Activated CD8-positive, alpha-beta T cell treated with anti-CD3 and anti-CD28 coated beads, Interleukin-2, amount 10 ng/mL, durations not matched to agents 7 days and 5 days (primary cell): ENCODE measurements around the gene NKAIN2. TPM values are rescaled to one million over a fixed set of nuclear protein-coding genes. Genes with fewer than 3 reads are reported as not detected.
"Not testable (repeated sequence)": the region's sequence is repeated elsewhere in the genome, so short reads cannot be mapped to it uniquely, and the experiment has no call there.

Source experiments
- ATAC-seq: fragments of 150-1000 bp; cut with Tn5 transposase; one replicate; pipeline ENCODE4 v1.10.0; 2021; ENCODE audit warnings: moderate library complexity
- CTCF ChIA-PET: fragments of 350-600 bp; sonication (Branson Sonifier 250); formaldehyde crosslinking; loops from one replicate; lab custom pipeline; 2021; ENCODE audit warnings: antibody characterized with exemption; lab: Charles Lee
- POLR2A ChIA-PET: fragments of 350-600 bp; sonication (Branson Sonifier 250); formaldehyde crosslinking; loops from one replicate; lab custom pipeline; 2021; ENCODE audit warnings: antibody characterized with exemption; lab: Charles Lee
- DNase-seq: peaks from one replicate; pipeline ENCODE4 v3.0.0-alpha.2; 2020
- H3K27ac Mint-ChIP-seq: one replicate; pipeline ENCODE4 v1.8.0; 2021; ENCODE audit warnings: mild to moderate bottlenecking, mixed read lengths
- H3K27me3 Mint-ChIP-seq: one replicate; pipeline ENCODE4 v1.8.0; 2021; ENCODE audit warnings: low read depth, mixed read lengths
- H3K36me3 Mint-ChIP-seq: one replicate; pipeline ENCODE4 v1.8.0; 2021; ENCODE audit warnings: low read depth, mixed read lengths
- H3K4me1 Mint-ChIP-seq: one replicate; pipeline ENCODE4 v1.8.0; 2021; ENCODE audit warnings: low read depth, mixed read lengths
- H3K4me3 Mint-ChIP-seq: one replicate; pipeline ENCODE4 v1.8.0; 2021; ENCODE audit warnings: mild to moderate bottlenecking, mixed read lengths
- H3K9me3 Mint-ChIP-seq: one replicate; pipeline ENCODE4 v1.8.0; 2022; ENCODE audit warnings: mixed read lengths; ENCODE audit not compliant: insufficient read depth
- total RNA-seq, 2 experiments: library from RNA; stranded (reverse); gene quantifications; one replicate each; pipeline ENCODE4 v1.2.3, GENCODE V29; 2021

The NKAIN2 gene
- total RNA-seq, 2 experiments from 2014 or later: not detected

DNA sequence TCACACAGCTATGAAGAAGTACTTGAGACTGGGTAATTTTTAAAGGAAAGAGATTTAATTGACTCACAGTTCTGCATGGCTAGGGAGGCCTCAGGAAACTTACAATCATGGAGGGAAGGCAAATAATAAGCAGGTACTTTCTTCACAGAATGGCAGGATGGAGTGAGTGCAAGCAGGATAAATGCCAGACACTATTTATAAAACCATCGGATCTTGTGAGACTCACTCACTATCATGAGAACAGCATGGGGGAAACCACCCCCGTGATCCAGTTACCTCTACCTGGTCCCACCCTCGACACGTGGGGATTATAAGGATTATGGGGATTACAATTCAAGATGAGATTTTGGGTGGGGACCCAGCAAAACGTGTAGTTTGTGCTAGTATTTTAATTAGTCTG is 186.3 kb downstream of the NKAIN2 start:
- DNase-seq, CTCF ChIA-PET, ATAC-seq: not testable (repeated sequence)

DNA sequence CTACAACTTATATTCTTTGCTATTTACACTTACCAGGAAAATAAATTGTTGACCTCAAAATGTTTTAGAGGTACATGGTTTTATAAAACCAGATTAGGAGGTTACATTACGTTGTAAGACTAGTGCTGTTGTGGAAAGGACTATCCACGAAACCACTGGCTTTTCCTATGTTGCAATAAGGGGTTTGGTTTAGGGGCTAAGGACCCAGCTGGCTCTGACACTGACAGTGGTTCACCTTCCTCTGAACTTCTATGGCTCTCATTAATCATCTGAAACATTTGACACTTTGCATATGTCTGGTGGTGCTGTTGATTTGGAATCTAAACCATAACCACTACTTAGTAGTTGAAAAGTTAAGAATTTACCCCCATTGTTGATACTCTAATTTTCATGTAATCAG is 186.7 kb downstream of the NKAIN2 start:
- no peak overlapping the region for H3K27ac Mint-ChIP-seq
- H3K4me1 Mint-ChIP-seq: no peaks in the 10 kb centered on the region
- H3K36me3 Mint-ChIP-seq: no peaks in the 10 kb centered on the region
- H3K4me3 Mint-ChIP-seq: no peak overlapping the region
- DNase-seq: no peak
- no peaks in the 10 kb centered on the region for H3K27me3 Mint-ChIP-seq
- no peaks in the 10 kb centered on the region for H3K9me3 Mint-ChIP-seq
- no peak for ATAC-seq
- ChIA-PET POLR2A (no interaction called here), CTCF (no interaction called here)

More for the DNA sequence above, 186.3 kb downstream of the NKAIN2 start:
- H3K4me1 Mint-ChIP-seq, H3K27ac Mint-ChIP-seq, H3K36me3 Mint-ChIP-seq, POLR2A ChIA-PET, H3K27me3 Mint-ChIP-seq, H3K9me3 Mint-ChIP-seq, H3K4me3 Mint-ChIP-seq: not testable (repeated sequence)

DNA sequence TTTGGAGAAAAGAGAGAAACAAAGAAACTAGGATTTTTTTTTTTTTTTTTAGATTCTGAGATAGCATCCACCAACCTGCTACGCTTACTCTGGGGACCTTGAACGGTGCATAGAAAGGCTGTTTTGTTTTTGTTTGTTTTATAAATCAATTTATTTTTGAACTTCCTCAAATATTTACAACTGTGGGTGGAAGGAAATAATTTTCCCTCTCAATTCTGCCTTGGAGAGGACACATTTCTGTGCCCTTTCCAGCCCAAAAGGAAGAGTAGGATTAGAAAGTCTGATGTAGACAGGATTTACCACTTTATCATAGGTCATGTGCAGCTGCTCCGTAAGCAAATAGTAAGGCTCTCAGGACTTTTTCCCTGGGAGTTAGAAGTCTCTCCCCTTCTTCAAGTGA is 190.5 kb downstream of the NKAIN2 start:
- ChIA-PET CTCF (no interaction called here), POLR2A (no interaction called here)
- H3K36me3 Mint-ChIP-seq: no peaks in the 10 kb centered on the region
- H3K4me3 Mint-ChIP-seq: no peak overlapping the region
- no peak for DNase-seq
- no peaks in the 10 kb centered on the region for H3K27me3 Mint-ChIP-seq
- H3K27ac Mint-ChIP-seq: no peak overlapping the region
- no peaks in the 10 kb centered on the region for H3K9me3 Mint-ChIP-seq
- H3K4me1 Mint-ChIP-seq: no peaks in the 10 kb centered on the region
- ATAC-seq: no peak

DNA sequence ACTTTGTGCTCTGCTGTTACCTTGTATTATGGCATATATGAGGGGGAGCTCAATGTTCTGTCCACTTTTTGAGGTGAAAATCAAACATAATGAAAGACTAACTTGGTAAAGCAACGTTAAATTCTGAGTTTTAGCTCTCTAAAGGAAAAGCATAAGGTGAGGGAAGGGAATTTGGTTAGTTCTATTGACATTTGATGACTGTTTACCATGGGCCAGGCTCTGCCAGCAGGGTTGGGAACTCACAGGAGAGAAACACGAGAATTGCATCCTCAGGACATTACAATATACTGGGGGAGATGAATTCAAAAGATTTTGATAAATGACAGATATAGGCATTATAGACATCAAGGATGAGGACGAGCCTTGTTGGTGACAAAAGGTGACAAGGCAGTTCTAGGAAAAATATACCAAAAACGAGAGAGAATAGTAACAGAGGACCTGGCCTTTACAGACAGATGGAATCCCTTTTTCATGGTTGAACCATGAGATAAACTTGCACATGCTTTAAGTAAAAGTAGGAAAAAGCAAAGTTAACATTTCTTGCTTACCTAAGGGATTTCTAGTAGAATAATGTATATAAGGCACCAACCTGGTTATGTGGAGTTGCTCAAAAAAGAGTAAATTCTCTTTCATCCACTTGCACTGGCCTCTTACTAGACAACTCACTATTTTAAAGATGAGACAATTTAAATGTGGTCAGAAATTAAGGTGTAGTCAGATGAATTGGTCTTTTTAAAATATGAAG is 191.4 kb downstream of the NKAIN2 start:
- no peak overlapping the region for H3K4me3 Mint-ChIP-seq
- no peak for ATAC-seq
- H3K9me3 Mint-ChIP-seq: no peaks in the 10 kb centered on the region
- no peak for DNase-seq
- H3K27ac Mint-ChIP-seq: no peak overlapping the region
- no peaks in the 10 kb centered on the region for H3K36me3 Mint-ChIP-seq
- no peaks in the 10 kb centered on the region for H3K4me1 Mint-ChIP-seq
- H3K27me3 Mint-ChIP-seq: no peaks in the 10 kb centered on the region
- CTCF ChIA-PET: no interaction called here
- POLR2A ChIA-PET: no interaction called here

- Mint-ChIP-seq H3K4me1 (no peaks in the 10 kb centered on the region), H3K9me3 (no peaks in the 10 kb centered on the region), H3K36me3 (no peaks in the 10 kb centered on the region), H3K27ac (no peak overlapping the region), H3K27me3 (no peaks in the 10 kb centered on the region), H3K4me3 (no peak overlapping the region)
- ChIA-PET CTCF (no interaction called here), POLR2A (no interaction called here)
- ATAC-seq (no peak), DNase-seq (no peak)
These were observed 193.6 kb downstream of the NKAIN2 start for GRCh38 chr6:123997223-123997622.

GRCh38 chr6:124002377-124003081 is 198.9 kb downstream of the NKAIN2 start:
- ChIA-PET POLR2A (no interaction called here), CTCF (no interaction called here)
- Mint-ChIP-seq H3K27me3 (no peaks in the 10 kb centered on the region), H3K9me3 (no peaks in the 10 kb centered on the region), H3K36me3 (no peaks in the 10 kb centered on the region), H3K4me3 (no peak overlapping the region), H3K4me1 (no peaks in the 10 kb centered on the region), H3K27ac (no peak overlapping the region)
- DNase-seq (no peak), ATAC-seq (no peak)

- ATAC-seq (no peak), DNase-seq (no peak)
- Mint-ChIP-seq H3K36me3 (no peaks in the 10 kb centered on the region), H3K27me3 (no peaks in the 10 kb centered on the region), H3K9me3 (no peaks in the 10 kb centered on the region), H3K27ac (no peak overlapping the region), H3K4me1 (no peaks in the 10 kb centered on the region), H3K4me3 (no peak overlapping the region)
- POLR2A ChIA-PET: no interaction called here
- CTCF ChIA-PET: no interaction called here
These were observed 203.6 kb downstream of the NKAIN2 start for GRCh38 chr6:124007266-124007665.

DNA sequence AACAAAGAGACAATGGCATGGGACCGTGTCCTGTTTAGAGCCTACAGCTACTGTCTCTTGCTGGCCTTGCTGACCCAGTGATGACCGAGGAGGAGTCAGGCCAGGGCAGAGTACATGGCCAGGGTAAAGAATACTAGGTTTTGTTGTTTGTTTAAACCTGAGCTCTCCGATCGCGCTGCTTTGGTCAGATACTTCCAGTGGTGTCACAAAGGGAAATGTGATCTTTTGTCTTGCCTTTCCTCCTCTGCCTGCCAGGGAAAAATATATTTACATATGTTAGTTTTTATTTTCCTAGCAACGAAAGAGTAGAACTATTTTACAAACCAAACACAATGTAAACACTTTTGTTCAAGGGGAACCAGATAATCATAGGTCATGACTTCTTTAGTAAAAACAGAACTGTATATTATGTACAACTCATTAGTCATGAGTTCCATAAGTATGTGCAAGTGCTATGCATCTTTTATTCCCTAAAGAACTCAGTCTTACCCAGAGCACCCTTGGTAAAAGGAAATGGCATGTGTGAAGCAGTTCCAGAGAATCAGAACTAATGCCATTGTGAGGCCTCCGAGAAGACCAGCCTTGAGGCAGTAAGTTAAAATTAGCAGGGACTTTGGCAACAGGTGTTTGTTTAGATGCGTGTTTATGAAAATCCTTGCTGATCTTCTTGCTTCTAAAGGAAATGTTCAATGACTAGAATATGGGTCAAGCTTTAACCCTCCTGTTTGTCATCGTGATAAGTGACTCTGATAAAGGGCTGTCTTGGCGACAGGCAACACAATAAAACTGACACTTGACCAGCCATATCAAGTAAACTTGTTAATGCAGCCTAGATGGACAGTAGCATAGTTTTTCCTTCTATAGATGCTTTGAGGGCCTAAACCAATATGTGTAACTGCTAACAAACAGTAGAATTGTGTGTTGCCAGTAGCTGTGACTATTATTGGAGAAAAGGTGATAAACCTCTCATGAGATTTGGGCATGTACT is 204.6 kb downstream of the NKAIN2 start:
- no peak overlapping the region for H3K4me3 Mint-ChIP-seq
- POLR2A ChIA-PET: no interaction called here
- no peak overlapping the region for H3K27ac Mint-ChIP-seq
- H3K27me3 Mint-ChIP-seq: no peaks in the 10 kb centered on the region
- DNase-seq (no peak), ATAC-seq (no peak)
- CTCF ChIA-PET: no interaction called here
- no peaks in the 10 kb centered on the region for H3K9me3 Mint-ChIP-seq
- H3K4me1 Mint-ChIP-seq: no peaks in the 10 kb centered on the region
- no peaks in the 10 kb centered on the region for H3K36me3 Mint-ChIP-seq

GRCh38 chr6:124008988-124009765 is 205.5 kb downstream of the NKAIN2 start:
- H3K9me3 Mint-ChIP-seq: no peaks in the 10 kb centered on the region
- CTCF ChIA-PET: no interaction called here

GRCh38 chr6:124010574-124010973 is 206.9 kb downstream of the NKAIN2 start:
- Mint-ChIP-seq H3K4me1 (no peaks in the 10 kb centered on the region), H3K27me3 (no peaks in the 10 kb centered on the region), H3K27ac (no peak overlapping the region), H3K9me3 (no peaks in the 10 kb centered on the region), H3K36me3 (no peaks in the 10 kb centered on the region), H3K4me3 (no peak overlapping the region)
- ChIA-PET POLR2A (no interaction called here), CTCF (no interaction called here)
- ATAC-seq: no peak
- no peak for DNase-seq

More at GRCh38 chr6:124008988-124009765, 205.5 kb downstream of the NKAIN2 start:
- ATAC-seq: no peak
- Mint-ChIP-seq H3K27ac (no peak overlapping the region), H3K4me1 (no peaks in the 10 kb centered on the region), H3K36me3 (no peaks in the 10 kb centered on the region), H3K4me3 (no peak overlapping the region), H3K27me3 (no peaks in the 10 kb centered on the region)
- POLR2A ChIA-PET: no interaction called here
- DNase-seq: no peak

DNA sequence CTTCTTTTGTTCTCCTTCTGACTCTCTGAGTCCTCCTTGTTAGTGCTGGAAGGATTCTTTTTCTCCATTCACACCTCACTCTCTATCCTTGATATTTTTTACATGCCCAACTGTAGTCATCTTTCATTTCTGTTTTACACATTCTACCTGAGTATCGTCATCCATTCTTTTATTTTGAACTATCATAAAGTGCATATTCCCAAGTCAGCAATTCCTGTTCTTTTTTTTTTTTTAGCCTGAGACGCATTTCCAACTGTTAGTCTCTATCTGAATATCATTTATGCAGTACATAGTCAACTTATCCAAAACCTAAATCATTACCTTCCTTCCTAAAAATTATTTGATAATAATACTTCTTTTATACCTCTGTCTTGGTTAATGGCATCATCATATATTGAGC is 207.5 kb downstream of the NKAIN2 start:
- ChIA-PET POLR2A (no interaction called here), CTCF (no interaction called here)
- H3K4me3 Mint-ChIP-seq: no peak overlapping the region
- no peaks in the 10 kb centered on the region for H3K36me3 Mint-ChIP-seq
- no peaks in the 10 kb centered on the region for H3K9me3 Mint-ChIP-seq
- DNase-seq (no peak), ATAC-seq (no peak)
- no peaks in the 10 kb centered on the region for H3K4me1 Mint-ChIP-seq
- H3K27ac Mint-ChIP-seq: no peak overlapping the region
- H3K27me3 Mint-ChIP-seq: no peaks in the 10 kb centered on the region
